SIG-M5 treated with dmso at 0.1 percent for 504 hours (cell line): ENCODE data around the gene CA11.
"Not testable (repeated sequence)": the region's sequence is repeated elsewhere in the genome, so short reads cannot be mapped to it uniquely, and the experiment has no call there.

Experiments
- DNase-seq: peaks from one replicate; lab custom pipeline; 2025; ENCODE audit not compliant: unreplicated experiment; lab: John Stamatoyannopoulos, UW

The CA11 gene

GRCh38 chr19:48669903-48670668, 24.1 kb upstream of the CA11 start:
- DNase-seq, result no peak

- DNase-seq, result no peak
Measured at GRCh38 chr19:48668761-48669160, 22.8 kb upstream of the CA11 start.

- DNase-seq, result no peak
Measured at GRCh38 chr19:48668332-48668731, 22.3 kb upstream of the CA11 start.

GRCh38 chr19:48665786-48666185, 19.8 kb upstream of the CA11 start:
- no peak for DNase-seq

GRCh38 chr19:48664476-48664875, 18.5 kb upstream of the CA11 start:
- DNase-seq, result no peak

GRCh38 chr19:48663667-48664066, 17.7 kb upstream of the CA11 start:
- no peak for DNase-seq

GRCh38 chr19:48661711-48662090, 15.7 kb upstream of the CA11 start:
- DNase-seq, result no peak

- peak; percentile 86 for DNase-seq
Measured at GRCh38 chr19:48660852-48661710, 15.1 kb upstream of the CA11 start.

GRCh38 chr19:48659768-48660167, 13.8 kb upstream of the CA11 start:
- DNase-seq, result peak; percentile 65

- no peak for DNase-seq
Measured at GRCh38 chr19:48658483-48658882, 12.5 kb upstream of the CA11 start.

- not testable (repeated sequence) for DNase-seq
Measured at GRCh38 chr19:48657828-48658227, 11.8 kb upstream of the CA11 start.

- DNase-seq, result no peak
Measured at GRCh38 chr19:48656840-48657474, 11.0 kb upstream of the CA11 start.

GRCh38 chr19:48654299-48655059, 8.5 kb upstream of the CA11 start:
- no peak for DNase-seq

GRCh38 chr19:48651683-48652048, 5.7 kb upstream of the CA11 start:
- no peak for DNase-seq

- DNase-seq, result no peak
Measured at GRCh38 chr19:48650974-48651682, 5.1 kb upstream of the CA11 start.

- DNase-seq, result no peak
Measured at GRCh38 chr19:48648134-48648533, 2.1 kb upstream of the CA11 start.

- no peak for DNase-seq
Measured at GRCh38 chr19:48646722-48647216, 782 bp upstream of the CA11 start.

- DNase-seq, result no peak
Measured at GRCh38 chr19:48645620-48646000, 377 bp downstream of the CA11 start.

GRCh38 chr19:48644839-48645619, 958 bp downstream of the CA11 start:
- peak; percentile 49 for DNase-seq

- no peak for DNase-seq
Measured at GRCh38 chr19:48644355-48644754, 1.6 kb downstream of the CA11 start.
